PFSK-1 (cell line): ENCODE measurements around the gene ERICH6B.

Experiments
- FOXP2 ChIP-seq: optimal IDR thresholded peaks from 2 replicates; pipeline ENCODE3; 2011; ENCODE audit warnings: borderline replicate concordance, control low read depth, inconsistent platforms; ENCODE audit not compliant: insufficient read depth; ENCODE audit errors: extremely low read length, extremely low read depth
- POLR2AphosphoS5 ChIP-seq: IDR thresholded peaks from 2 replicates; pipeline ENCODE4 v1.6.1; 2012; ENCODE audit warnings: low read depth, mild to moderate bottlenecking, control low read depth, low read length, moderate library complexity
- REST ChIP-seq, 2 experiments: IDR thresholded peaks; 2 replicates each; pipeline versions ENCODE4 v1.6.1 to v1.8.0; 2011 to 2012; ENCODE audit warnings: low read depth in 2 of 2, low read length in 2 of 2, control low read depth in 1 of 2, inconsistent platforms in 1 of 2, mild to moderate bottlenecking in 1 of 2, moderate library complexity in 1 of 2; ENCODE audit not compliant: insufficient read depth in 1 of 2
- SIN3A ChIP-seq: IDR thresholded peaks from 2 replicates; pipeline ENCODE4 v1.6.1; 2012; ENCODE audit warnings: mild to moderate bottlenecking, low read length, moderate library complexity, borderline replicate concordance; ENCODE audit not compliant: insufficient read depth
- TAF1 ChIP-seq: IDR thresholded peaks from 2 replicates; pipeline ENCODE4 v1.6.1; 2012; ENCODE audit warnings: low read length, control low read depth, borderline replicate concordance; ENCODE audit not compliant: insufficient read depth

- TF ChIP-seq FOXP2 = no peak
- TF ChIP-seq POLR2AphosphoS5 = no peak
- TF ChIP-seq TAF1 = no peak
- TF ChIP-seq REST (IDR thresholded peaks at IDR 0.05; ENCODE audit: insufficient read depth in 1 of 2, low read depth in 2 of 2, low read length in 2 of 2) = no peak
- no peak for TF ChIP-seq SIN3A
Observed at GRCh38 chr13:45615501-45616101, at the start of gene ERICH6B.
